ENCODE data around the gene MLN.

GRCh38 chr6:33799454-33800113 lies 4.2 kb downstream of the MLN start:
- TF ChIP-seq POLR2A (IDR thresholded peaks at IDR 0.05; ENCODE audit: low read depth, low read length) (no peak), TAF1 (IDR thresholded peaks at IDR 0.05; ENCODE audit: borderline replicate concordance, low read depth, low read length) (no peak), POLR2AphosphoS5 (IDR thresholded peaks at IDR 0.05; ENCODE audit: low read depth, low read length) (no peak)
